NCI-H128 (cell line): ENCODE results near the gene TSHZ2.

Source experiments
- DNase-seq: peaks from one replicate; lab custom pipeline; 2025; ENCODE audit not compliant: unreplicated experiment; lab: John Stamatoyannopoulos, UW

Gene TSHZ2

GRCh38 chr20:53159160-53159559, 187.0 kb downstream of the TSHZ2 start:
- no peak for DNase-seq

- no peak for DNase-seq
These were observed 188.9 kb downstream of the TSHZ2 start for GRCh38 chr20:53161073-53161472.

GRCh38 chr20:53161473-53161872, 189.3 kb downstream of the TSHZ2 start:
- no peak for DNase-seq

GRCh38 chr20:53162251-53162835, 190.2 kb downstream of the TSHZ2 start:
- no peak for DNase-seq

- DNase-seq = no peak
These were observed 191.3 kb downstream of the TSHZ2 start for GRCh38 chr20:53163486-53163885.

- no peak for DNase-seq
These were observed 191.9 kb downstream of the TSHZ2 start for GRCh38 chr20:53164072-53164471.

- no peak for DNase-seq
These were observed 193.3 kb downstream of the TSHZ2 start for GRCh38 chr20:53165452-53165851.

GRCh38 chr20:53168491-53168890, 196.3 kb downstream of the TSHZ2 start:
- DNase-seq = no peak

- DNase-seq = no peak
These were observed 198.0 kb downstream of the TSHZ2 start for GRCh38 chr20:53170196-53170595.

- DNase-seq = no peak
These were observed 198.9 kb downstream of the TSHZ2 start for GRCh38 chr20:53171065-53171464.

GRCh38 chr20:53174454-53174853, 202.3 kb downstream of the TSHZ2 start:
- DNase-seq = no peak

- DNase-seq = no peak
These were observed 203.1 kb downstream of the TSHZ2 start for GRCh38 chr20:53175135-53175780.

GRCh38 chr20:53176134-53176533, 204.0 kb downstream of the TSHZ2 start:
- no peak for DNase-seq

GRCh38 chr20:53177687-53178086, 205.5 kb downstream of the TSHZ2 start:
- no peak for DNase-seq

- no peak for DNase-seq
These were observed 207.6 kb downstream of the TSHZ2 start for GRCh38 chr20:53179749-53180148.

- DNase-seq = no peak
These were observed 208.8 kb downstream of the TSHZ2 start for GRCh38 chr20:53180928-53181362.

- DNase-seq = no peak
These were observed 209.8 kb downstream of the TSHZ2 start for GRCh38 chr20:53181866-53182376.

- no peak for DNase-seq
These were observed 211.0 kb downstream of the TSHZ2 start for GRCh38 chr20:53183181-53183580.

- no peak for DNase-seq
These were observed 214.5 kb downstream of the TSHZ2 start for GRCh38 chr20:53186635-53187034.

GRCh38 chr20:53187392-53188068, 215.4 kb downstream of the TSHZ2 start:
- DNase-seq = no peak

GRCh38 chr20:53190225-53190624, 218.1 kb downstream of the TSHZ2 start:
- no peak for DNase-seq

GRCh38 chr20:53191957-53192356, 219.8 kb downstream of the TSHZ2 start:
- no peak for DNase-seq
